Cardiac fibroblast (primary cell): ENCODE measurements around the gene CDH11.

ENCODE experiments used
- DNase-seq, 2 donors: peaks; one replicate each; pipeline versions ENCODE4 v3.0.0 to v3.0.0-alpha.2; 2010; ENCODE audit warnings: low read depth in 2 of 2
- H3K4me3 ChIP-seq, 2 donors: replicated peaks in 1 of 2; 1 replicate in 1 of 2; 2 replicates in 1 of 2; pipeline ENCODE4 v1.5.1; 2011; ENCODE audit warnings: low read depth in 2 of 2, low read length in 2 of 2, mild to moderate bottlenecking in 2 of 2, moderate library complexity in 1 of 2
- CTCF ChIP-seq: IDR thresholded peaks from one replicate; pipeline ENCODE4 v1.5.1; 2011; ENCODE audit warnings: low read depth, mild to moderate bottlenecking, low read length, inconsistent platforms

CDH11 gene

GRCh38 chr16:65121870-65122723 lies at the start of gene CDH11:
Gene CDH11, minus strand, starts transcription at chr16:65122063. Its CDS starts 117,194 bp downstream, at chr16:65004869.
- peak; percentile 26 for TF ChIP-seq CTCF
- peak within 1 kb of the TSS; percentile 83 to 94 for H3K4me3 ChIP-seq
- peak; percentile 76 to 96 for DNase-seq

GRCh38 chr16:65154321-65154720 lies 32.5 kb upstream of the CDH11 start:
- TF ChIP-seq CTCF, result no peak
- no peak for DNase-seq
- no peak overlapping the region for H3K4me3 ChIP-seq

DNA sequence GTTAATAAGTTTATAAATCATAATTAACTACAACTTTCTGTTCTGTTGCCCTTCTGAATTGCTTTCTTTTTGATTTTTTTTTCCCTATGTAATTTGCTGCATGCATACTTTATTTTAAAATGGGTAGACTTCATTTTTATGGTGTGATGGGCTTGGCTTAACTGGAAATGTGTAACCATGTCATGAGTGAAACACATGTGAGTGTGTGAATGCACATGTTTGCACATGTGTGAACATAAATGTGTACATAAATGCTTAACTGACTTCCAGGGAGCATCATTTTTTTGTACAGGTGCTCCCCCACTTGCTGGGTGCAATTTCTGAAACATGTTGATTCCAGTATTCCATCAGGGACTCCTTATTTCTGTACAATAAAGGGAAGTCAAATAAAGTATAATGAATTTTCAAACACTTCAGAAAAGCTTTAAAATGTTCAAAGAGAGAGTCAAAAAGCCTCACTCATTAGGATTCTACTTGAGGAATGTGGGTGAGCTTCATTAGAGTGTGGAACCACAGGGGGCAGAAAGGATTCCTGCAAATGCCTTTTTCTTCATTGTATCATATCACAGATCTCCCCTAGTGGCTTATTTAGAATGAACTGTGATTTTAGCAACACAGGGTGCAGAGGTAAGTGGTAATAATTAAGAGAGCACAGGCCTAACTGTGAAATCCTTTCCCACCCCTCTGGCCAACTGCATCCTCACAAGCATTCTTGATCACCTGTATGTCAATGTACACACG lies 31.7 kb upstream of the CDH11 start:
- no peak for DNase-seq
- no peak for TF ChIP-seq CTCF
- no peak overlapping the region for H3K4me3 ChIP-seq

DNA sequence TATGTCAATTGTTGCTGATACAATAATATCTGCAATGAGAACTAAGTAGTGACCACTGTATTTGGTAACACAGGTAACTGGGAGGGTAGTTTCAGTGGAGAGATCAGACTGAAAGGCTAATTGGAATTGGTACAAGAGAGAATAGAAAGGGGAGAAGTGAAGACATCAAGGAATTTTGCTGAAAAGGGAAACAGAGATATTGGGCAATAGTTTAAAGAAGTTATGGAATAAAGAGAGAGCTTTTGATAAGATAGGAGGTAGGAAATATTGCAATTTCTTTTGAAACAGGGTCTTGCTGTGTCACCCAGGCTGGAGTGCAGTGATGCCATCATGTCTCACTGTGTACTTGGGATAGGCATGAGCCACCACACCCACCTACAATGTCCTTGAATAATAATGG lies 26.9 kb upstream of the CDH11 start:
- H3K4me3 ChIP-seq, result no peak overlapping the region
- no peak for DNase-seq
- TF ChIP-seq CTCF, result no peak

GRCh38 chr16:65142276-65142675 lies 20.4 kb upstream of the CDH11 start:
- TF ChIP-seq CTCF, result no peak

DNA sequence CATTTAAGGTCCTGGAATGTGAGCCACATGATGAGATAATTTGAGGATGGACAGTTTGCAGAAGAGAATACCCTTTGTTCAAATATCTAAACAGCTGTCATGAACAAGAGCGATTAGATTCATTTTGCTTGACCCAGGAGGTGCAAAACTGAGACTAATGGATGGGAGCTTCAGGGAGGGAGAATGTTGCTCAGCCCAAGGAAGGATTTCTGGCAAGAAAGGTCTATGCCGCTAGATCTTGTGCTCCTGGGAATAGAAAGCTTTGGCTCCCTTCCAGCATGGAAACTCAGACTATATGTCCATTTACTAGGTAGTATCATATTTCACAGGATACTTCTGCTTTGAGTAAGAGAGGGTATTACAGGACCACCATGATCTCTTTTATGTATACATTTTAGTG lies 14.8 kb upstream of the CDH11 start:
- no peak for DNase-seq
- TF ChIP-seq CTCF, result no peak

More at GRCh38 chr16:65142276-65142675, 20.4 kb upstream of the CDH11 start:
- peak in 1 of 2 donors; percentile 10 for DNase-seq
- no peak overlapping the region for H3K4me3 ChIP-seq

More for the DNA sequence above, 14.8 kb upstream of the CDH11 start:
- H3K4me3 ChIP-seq, result no peak overlapping the region
